Esophagus squamous epithelium (tissue), 4 donors: ENCODE data around the gene RPA1.

Experiments
- POLR2A ChIP-seq, 4 donors: fragments of 450-650 bp; IDR thresholded peaks; one replicate each; pipeline ENCODE4 v1.6.1; 2017; ENCODE audit warnings: antibody characterized with exemption in 4 of 4, mild to moderate bottlenecking in 4 of 4, moderate library complexity in 3 of 4
- TF ChIP-seq, protein P1 (sequence below), 6 experiments: fragments of 450-650 bp in 4 of 6; fragments of 200-600 bp in 2 of 6; sonication (generic) in 2 of 6; IDR thresholded peaks; one replicate each; pipeline ENCODE4 v1.5.1; 2016 to 2019; ENCODE audit warnings: antibody characterized with exemption in 6 of 6, mild to moderate bottlenecking in 4 of 6, moderate library complexity in 4 of 6

DNA sequence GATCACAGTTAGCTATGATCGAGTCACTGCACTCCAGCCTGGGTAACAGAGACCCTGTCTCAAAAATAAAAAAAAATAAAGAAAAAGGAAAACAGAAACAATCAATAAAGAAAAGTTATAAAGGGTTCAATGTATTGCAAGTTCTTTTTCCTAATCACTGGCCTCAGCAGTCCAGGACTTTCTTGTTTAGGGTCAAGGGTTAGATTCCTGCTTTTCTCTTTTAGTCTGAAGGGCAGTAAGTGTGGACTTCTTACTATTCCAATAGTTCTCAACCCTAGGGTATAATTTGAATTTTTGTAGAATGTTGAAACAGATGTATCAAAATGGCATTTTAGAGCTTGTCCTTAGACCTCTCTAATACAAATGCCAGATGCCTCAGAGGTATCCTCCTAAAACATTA, 27.4 kb upstream of the RPA1 start:
- TF ChIP-seq, protein P1, sequence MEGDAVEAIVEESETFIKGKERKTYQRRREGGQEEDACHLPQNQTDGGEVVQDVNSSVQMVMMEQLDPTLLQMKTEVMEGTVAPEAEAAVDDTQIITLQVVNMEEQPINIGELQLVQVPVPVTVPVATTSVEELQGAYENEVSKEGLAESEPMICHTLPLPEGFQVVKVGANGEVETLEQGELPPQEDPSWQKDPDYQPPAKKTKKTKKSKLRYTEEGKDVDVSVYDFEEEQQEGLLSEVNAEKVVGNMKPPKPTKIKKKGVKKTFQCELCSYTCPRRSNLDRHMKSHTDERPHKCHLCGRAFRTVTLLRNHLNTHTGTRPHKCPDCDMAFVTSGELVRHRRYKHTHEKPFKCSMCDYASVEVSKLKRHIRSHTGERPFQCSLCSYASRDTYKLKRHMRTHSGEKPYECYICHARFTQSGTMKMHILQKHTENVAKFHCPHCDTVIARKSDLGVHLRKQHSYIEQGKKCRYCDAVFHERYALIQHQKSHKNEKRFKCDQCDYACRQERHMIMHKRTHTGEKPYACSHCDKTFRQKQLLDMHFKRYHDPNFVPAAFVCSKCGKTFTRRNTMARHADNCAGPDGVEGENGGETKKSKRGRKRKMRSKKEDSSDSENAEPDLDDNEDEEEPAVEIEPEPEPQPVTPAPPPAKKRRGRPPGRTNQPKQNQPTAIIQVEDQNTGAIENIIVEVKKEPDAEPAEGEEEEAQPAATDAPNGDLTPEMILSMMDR (IDR thresholded peaks at IDR 0.05), result no peak
- no peak for TF ChIP-seq POLR2A (IDR thresholded peaks at IDR 0.05)
